NOMO-1 treated with DMSO at 0.1 percent for 48 hours (cell line): ENCODE measurements around the gene IPO11.

Source experiments
- DNase-seq: peaks from one replicate; lab custom pipeline; 2025; ENCODE audit not compliant: unreplicated experiment; lab: John Stamatoyannopoulos, UW

IPO11 gene

DNA sequence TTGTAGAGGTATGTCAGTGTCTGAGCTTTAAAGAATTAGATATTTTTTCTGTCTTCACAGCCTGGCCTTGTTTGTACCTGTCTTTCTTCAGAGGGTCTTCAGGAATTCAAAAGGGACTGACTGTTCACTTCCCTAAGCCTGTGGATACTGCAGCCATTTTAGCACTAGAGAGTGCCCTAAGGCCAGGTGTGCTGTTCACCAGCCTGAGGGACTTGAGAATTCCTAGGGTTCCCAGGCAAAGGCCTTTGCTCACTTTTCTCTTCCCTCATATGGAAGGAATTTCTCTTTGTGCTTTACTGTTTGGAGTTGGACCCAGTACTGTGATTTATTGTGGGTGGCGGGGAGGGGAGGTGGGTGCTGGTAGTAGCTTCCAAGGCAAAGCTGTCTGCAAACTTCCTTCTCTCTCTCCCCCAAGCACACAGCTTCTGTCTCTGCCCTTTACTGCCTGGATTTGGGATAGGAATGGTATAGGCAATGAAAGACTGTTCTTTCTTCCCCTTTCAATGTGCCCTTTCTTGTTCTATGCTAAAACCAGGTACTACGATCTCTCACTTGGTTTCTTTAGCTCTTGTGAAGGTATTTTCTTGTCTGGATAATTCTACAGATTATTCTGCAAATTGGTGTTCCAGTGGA, 156.4 kb downstream of the IPO11 start:
- DNase-seq: no peak

DNA sequence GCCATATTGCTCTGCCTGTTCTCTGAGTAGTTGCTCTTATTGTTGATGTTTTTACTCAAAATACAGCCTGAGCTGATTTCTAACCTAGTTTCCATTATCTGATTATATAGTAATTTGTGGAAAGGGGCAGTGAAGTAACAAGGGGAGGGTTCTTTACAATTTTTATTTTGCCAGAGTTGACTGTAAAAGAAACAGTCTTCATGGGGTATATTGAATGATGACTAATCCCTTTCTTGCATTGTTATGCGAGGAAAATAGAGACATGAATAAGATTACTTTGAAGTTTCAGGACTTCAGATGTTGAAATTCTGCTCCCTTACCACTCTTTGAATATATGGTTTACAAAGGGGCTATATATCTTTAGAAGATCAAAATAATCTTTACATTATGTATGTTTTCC, 156.9 kb downstream of the IPO11 start:
- no peak for DNase-seq

DNA sequence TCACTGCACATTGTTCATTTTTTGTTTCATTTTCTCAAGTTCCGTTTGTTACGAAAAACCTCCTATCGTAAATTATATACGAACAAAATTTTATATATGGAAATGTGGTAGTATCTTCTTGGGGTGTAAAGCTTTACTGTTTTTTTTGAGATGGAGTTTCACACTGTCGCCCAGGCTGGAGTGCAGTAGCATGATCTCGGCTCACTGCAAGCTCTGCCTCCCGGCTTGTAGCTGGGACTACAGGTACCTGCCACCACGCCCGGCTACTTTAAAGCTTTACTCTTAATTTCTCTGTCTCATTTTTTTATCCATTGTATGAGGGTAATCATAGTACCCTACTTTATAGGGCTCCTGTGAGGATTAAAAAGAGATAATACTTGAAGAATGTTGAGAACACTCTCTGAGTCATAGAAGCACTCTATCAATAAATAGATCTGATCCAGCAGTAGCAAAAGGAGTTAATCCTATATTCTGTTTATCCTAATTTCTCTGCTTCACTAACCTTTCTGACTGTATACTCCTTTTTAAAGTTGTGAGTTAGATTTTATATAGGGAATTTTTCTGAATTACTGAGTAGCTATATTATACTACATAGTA, 160.5 kb downstream of the IPO11 start:
- no peak for DNase-seq

DNA sequence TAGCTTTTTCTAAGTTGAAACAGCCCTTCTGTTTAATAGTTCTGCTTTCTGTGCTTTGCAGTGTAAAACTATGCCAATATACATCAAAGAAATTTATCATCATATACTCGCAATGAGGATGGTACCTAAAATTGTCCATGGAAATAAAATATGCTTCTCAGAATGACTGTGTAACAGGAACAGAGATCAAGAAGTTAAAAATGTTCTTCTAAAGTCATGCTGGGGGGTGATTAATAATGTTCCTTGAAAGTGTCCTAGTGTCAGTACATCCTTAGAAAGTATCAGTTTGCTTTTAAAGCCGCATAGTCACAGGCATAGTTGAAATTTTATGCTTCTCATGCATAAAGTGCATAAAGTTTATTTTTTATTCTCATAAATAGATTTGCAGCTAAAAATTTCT, 162.0 kb downstream of the IPO11 start:
- DNase-seq: no peak

DNA sequence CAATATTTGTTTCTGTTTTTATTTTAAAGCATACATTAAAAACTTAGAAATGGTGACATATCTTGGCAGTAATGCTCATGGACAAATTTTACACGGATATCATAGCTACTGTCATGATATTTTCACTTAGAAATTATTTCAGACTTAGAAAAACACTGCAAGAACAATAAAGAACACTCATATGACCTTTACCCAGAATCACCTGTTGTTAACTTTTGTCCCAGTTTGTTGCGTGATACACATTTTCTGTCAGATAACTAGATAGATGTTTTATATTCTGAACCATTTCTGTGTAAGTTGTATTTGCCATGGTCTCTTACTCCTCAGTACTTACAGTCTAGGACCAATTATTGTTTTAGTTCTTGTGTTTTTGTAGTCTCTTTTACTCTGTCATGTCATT, 162.5 kb downstream of the IPO11 start:
- no peak for DNase-seq

DNA sequence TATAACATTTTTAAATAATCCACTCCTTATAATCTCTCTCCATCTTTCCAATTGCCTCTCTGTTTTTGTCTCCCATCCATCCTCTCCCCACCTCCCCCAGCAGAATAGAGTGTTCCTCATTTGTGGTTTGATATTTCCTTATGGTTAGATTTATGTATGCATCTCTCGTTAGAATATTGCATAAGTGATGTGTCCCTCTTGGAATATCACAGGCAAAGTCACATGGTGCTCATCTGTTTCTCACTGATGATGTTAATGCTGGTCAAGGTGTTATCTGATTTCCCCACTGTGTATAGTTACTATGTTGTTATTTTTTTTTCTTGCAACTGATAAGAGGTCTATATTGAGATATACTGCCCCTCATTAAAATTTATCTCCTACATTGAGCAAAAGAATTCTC, 162.9 kb downstream of the IPO11 start:
- no peak for DNase-seq

DNA sequence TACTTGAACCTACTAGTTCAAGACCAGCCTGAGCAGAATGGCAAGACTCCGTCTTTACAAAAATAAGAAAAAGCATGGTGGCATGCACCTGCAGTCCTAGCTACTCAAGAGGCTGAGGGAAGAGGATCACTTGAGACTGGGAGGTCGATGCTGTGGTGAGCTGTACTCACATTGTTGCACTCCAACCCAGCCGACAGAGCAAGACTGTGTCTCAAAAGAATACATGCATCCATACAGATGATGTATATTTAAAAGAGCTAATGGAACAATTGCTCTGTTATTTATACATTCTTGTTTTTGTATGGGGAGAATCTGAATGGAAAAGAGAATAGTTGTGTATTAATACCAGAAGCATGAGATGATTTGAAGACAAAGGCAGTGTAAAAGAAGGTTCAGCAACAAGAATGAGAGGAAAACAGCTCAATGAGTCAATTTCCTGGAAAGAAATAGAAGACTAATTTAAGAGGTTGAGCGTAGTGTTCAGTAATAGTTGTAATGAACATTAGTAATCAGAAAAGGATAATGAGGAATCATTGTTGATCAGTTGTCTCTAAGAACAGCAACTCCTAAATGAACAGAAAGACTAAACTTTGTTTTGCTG, 164.1 kb downstream of the IPO11 start:
- no peak for DNase-seq

DNA sequence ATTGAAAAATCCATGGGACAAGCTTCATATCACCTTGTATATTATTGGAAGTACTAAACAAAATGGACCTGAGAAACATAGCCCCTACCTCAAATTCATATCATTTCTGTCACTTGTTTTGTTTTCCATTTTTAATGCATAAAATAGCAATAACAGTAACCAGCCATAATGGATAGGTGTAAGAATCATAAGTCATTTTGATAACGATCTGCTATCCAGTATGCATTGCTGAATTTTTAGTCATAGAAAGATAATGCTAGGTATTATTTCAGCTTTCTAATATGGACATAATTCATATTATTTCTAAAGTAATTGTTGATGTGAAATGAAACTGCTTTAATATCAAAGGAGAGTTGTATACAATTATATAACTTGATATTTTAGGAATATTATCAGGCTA, 164.9 kb downstream of the IPO11 start:
- no peak for DNase-seq

DNA sequence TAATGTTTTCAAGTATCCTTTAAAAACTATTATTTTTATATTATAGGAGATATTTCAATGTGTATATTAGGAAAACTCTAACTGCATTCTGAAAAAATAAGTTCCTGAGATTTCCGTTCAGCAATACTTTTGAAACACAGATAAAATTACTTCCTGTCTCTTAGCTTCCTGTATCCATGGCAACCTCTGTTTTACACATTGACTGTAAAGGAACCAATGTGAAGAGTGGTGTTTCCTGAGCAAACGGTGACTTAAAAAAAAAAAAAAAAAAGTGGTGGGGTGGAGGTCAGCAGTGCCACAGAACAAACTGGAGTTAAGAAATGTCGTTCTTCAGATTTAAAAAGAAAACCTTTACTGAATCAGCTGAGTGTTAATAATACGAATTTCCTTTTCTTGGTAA, 166.0 kb downstream of the IPO11 start, which contains the start of gene LRRC70:
Gene LRRC70 (plus strand): TSS at position 280 of the 400 bp plus-strand sequence. CDS start 620 bp downstream, outside the sequence.
- peak; percentile 96 for DNase-seq

DNA sequence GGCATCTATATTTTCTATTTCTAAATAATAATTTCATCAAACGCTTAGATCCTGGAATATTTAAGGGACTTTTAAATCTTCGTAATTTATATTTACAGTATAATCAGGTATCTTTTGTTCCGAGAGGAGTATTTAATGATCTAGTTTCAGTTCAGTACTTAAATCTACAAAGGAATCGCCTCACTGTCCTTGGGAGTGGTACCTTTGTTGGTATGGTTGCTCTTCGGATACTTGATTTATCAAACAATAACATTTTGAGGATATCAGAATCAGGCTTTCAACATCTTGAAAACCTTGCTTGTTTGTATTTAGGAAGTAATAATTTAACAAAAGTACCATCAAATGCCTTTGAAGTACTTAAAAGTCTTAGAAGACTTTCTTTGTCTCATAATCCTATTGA, 167.2 kb downstream of the IPO11 start:
- DNase-seq: no peak

DNA sequence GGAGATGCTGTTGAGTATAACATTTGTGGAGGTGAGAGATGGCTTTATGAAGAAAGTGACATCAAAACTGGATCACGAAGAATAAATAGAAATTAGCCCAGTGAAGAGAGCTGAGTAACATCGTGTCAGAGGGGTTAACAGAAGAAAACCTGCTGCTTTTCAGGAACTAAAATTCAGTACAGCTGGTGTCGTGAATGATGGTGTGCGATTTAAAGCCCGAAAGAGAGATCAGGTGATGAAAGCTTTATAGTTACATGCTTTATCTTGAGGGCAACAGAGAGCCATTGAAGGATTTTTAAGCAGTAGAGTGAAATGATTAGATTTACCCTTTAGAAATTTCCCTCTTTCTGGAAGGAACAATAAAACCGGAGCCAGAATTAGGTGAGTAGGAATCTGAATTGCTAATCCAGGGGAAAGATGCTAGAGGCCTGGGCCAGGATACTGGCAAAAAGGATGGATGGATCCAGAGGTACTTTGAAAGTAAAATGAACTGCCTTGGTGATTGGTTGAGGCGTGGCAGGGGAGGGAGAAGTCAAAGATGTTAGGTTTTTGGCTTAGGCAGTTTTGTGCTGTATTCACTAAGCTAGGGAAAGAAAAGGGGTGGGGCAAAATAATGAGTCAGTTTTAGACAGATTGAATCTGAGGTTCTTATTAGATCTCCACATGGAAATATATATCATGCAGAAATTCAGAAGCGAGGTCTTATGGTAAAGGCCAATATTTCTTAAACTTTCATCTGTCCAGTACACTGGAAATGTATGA, 169.5 kb downstream of the IPO11 start:
- DNase-seq: no peak

DNA sequence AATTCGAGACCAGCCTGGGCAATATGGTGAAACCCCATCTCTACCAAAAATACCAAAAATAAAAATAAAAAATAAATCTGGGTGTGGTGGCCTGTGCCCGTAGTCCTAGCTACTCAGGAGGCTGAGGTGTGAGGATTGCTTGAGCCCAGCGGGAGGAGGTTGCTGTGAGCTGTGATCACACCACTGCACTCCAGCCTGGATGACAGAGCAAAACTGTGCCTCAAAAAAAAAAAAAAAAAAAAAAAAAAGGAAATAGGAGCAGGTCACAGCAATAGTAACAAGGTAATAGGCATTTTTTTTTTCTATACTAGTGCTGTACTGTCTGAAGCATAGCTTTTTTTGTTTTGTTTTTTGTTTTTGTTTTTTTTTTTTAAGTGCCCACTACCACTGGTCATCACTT, 171.8 kb downstream of the IPO11 start:
- no peak for DNase-seq

DNA sequence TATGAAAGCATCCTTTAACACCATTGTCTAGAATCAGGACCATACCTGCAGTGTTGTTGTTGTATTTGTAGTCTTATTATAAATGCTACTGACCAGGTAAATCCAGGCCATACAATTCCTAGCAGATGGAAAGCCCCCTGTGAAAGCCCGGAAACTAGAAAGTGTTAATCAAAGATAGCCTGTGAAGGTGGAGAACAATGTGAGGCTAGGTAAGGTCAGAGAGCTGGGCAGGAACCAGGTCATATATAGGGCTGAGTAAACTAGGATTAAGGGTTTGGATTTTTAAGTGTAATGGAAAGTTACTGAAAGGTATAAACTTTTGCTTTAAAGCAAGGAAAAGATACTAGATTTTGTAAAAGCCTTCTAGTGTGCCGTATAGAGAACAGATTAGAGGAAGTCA, 172.7 kb downstream of the IPO11 start:
- DNase-seq: no peak

DNA sequence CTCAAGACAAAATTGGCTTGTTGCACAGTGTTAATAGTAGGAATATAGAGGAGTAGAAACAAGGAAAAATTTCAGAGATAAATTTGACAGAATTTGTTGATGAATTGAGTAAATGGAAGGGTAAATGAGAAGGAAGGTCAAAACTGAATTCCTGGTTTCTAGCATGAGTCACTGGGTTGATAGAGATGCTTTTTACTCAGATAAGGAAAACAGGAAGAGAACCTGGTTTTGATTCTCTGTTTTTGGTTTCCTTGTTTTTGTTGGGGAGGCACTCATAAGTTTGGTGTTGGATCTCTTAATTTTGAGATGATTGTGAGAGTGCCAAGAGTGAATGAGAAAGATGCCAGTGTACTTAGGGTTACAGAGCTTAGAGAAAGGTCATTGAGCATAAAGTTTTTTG, 173.2 kb downstream of the IPO11 start:
- DNase-seq: no peak

DNA sequence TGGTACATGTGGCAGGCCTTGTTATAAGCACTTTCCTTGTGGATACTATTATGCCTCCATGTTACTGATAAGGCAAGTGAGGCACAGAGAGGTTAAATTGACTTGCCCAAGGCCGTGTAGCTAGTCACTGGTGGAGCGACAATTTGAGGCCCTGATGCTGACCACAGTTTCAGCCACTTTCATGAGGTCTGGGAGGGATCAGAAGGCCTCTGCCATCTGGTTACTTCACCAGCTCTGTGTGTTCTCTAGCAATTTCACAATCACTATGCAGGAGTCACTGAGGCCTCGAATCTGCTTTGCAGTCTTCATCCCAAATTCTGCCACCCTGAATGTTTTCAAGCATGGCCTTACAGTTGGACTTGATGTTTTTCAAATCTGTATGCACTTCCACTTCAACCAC, 175.2 kb downstream of the IPO11 start:
- DNase-seq: peak; percentile 75

DNA sequence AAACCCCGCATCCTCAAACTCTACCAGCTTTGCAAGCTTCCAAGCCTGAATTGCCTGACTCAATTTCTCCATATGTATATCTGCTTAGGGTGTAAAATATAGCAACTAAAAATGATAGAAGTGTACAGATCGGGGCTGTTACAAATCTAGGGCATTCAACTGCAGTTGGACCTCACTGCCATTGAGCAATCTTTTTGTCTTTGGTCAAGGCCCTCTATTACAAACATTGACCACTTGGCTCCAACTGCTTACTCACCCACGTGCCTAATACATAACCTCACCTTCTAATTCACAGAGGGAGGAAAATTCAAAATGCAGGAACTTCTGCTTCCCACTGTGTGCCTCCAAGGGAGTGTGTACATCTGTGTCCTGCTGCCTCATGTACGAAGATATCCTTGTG, 176.1 kb downstream of the IPO11 start:
- no peak for DNase-seq

DNA sequence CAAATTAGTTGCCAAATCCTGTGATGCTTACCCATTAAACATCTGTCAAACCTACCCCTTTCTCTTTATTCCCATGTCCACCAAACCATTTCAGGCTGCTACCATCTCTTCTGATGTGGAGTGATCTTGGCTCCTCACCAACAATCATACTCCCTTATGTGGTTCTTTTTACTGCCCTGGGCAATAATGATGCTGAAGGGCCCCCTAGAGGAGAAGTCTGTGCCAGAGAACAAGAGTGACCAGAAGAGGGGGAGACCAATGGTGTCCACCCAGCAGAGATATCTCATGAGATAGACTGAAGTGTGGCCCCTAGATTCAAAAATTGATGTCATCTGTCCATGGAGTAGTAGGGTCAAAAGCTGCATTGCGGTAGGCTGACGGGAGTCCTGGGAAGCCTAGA, 176.9 kb downstream of the IPO11 start:
- DNase-seq: no peak

DNA sequence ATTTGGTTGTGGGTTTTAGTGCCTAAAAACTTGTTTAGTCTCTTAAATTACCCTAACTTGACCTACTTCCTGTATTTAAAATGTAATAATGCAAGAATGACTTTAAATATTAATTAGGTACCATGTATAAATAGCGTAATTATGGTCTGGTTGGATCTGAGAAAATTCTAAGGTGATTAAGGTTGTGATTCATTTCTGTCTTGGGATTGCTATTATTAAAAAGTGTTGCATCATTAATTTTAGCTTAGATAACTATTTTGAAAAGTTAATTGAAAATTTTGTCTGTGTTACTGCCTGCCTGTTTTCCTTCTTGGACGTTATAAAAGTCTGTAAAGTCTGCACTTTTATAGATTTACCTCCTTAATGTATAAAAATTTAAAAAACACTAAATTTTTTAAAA, 177.8 kb downstream of the IPO11 start:
- no peak for DNase-seq

DNA sequence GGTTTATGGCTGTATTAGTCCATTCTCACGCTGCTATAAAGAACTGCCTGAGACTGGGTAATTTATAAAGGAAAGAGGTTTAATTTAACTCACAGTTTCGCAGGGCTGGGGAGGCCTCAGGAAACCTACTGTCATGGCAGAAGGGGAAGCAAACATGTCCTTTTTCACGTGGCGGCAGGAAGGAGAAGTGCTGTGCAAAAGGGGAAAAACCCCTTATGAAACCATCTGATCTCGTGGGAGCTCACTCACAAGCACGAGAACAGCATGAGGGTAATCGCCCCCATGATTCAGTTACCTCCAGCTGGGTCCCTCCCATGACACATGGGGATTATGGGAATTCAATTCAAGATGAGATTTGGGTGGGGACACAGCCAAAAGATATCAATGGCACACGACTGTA, 180.0 kb downstream of the IPO11 start:
- no peak for DNase-seq

DNA sequence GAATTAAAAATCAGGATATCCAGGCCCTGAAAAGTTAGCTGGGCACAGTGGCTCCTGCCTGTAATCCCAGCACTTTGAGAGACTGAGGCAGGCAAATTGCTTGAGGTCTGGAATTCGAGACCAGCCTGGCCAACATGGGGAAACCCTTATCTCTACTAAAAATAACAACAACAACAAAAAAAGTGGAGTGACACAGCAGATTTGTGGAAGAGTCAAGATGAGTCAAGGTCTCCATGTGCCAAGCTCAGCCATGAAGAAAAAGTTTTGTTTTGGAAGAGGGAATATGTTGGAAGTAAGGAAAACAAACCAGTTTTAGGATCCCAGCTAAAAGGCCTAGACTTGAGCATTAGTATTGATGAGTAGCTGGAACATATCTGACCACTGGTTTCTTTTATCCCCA, 180.8 kb downstream of the IPO11 start:
- no peak for DNase-seq

DNA sequence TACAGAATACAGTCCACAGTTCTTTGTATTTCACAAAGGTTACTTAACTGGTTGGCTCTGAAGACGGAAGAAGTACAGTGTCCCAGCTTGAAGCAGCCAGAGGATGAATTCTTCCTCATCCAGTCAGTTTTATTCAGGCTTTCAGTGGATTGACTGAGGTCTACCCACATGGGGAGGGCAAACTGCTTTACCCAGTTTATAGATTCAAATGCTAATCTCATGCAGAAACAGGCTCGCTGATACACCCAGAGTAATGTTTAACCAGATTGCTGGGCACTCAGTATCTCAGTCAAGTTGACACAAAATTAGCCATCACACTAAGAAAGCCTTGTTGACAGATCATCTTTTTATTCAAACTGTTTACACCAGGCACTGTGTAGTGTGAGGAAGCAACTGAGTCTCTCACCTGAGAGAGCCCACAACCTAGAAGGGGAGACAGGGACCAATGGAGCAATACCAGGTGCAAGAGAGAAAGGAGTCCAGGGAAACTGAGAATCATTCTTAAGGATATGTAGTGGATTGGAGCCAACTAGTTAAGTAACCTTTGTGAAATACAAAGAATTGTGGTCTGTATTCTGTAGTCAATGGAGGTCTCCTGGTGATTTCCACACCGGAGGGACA, 181.9 kb downstream of the IPO11 start:
- no peak for DNase-seq

DNA sequence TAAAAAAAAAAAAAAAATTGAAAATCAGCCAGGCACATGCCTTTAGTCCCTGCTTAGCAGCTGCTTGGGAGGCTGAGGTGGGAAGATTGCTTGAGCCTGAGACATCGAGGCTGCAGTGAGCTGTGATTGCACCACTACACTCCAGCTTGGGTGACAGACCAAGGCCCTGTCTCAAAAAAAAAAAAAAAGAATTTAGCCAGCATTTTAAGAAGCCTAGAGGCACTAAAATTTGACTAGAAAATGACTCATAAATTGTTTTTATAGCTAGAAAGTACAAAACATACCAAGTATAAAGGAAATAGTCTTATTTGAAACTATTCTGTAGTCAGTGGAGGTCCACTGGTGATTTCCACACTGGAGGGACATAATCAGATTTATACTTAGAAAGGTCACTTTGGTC, 183.5 kb downstream of the IPO11 start:
- DNase-seq: no peak
